ENCODE results near the gene ST3GAL4.
A peak's percentile ranks its signal among the peaks of the same experiment; 100 is the strongest.

Gene ST3GAL4

GRCh38 chr11:126317756-126318573, 37.5 kb upstream of the ST3GAL4 start:
- Histone ChIP-seq H3K4me1 (ENCODE audit: control insufficient read depth in 1 of 2, insufficient read depth in 1 of 2, low read depth in 1 of 2, low read length in 1 of 2) (peaks cover 60 to 68% of the 10 kb centered on the region in 2 experiments), H3K27me3 (no peaks in the 10 kb centered on the region), H3K9me3 (no peaks in the 10 kb centered on the region), H3K4me3 (ENCODE audit: low read depth in 1 of 2, low read length in 1 of 2) (peak overlapping the region; percentile 9 to 23), H3K36me3 (no peaks in the 10 kb centered on the region), H3K27ac (peak overlapping the region; percentile 79)
- TF ChIP-seq CTCF (IDR thresholded peaks at IDR 0.05): no peak

DNA sequence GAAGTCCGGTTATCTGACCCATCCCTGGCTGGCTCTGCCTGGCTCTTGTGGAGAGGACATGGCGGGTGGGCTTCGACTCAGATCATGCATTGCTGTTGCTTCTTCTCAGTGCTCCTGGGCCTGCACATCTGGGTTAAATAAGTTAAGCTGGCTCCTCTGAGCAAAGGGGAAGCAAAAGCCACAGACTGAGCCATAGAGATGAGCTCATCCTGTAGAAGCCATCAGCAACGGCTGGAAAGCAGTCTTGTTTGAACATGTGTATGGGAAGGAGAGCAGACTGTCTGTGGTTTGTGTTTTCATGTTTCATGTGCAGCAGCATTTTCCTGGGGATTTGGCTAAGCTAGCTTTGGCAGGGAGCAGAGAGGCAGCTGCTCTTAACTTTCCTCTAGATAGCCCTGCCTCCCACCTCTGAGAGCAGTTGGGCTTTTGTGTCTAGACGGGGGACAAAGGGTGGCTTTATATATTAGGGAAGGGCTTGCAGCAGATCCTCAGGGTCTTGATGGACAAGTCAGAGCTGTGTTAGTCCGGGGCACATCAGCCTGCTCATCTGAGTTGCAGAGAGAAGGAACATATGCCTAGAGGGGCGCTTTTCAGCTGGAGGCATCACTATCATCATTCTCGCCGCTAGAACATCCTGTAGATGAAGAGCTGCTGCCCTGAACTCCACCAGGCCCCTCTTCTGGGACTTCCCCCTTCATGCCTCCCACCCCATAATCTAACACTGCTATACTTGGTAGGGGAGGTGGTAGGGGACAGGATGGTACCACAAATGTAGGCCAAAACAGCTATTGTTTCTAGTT, 36.7 kb upstream of the ST3GAL4 start:
- Histone ChIP-seq H3K4me3 (ENCODE audit: low read depth in 1 of 2, low read length in 1 of 2) (peak overlapping the region; percentile 9 to 35), H3K4me1 (ENCODE audit: control insufficient read depth in 1 of 2, insufficient read depth in 1 of 2, low read depth in 1 of 2, low read length in 1 of 2) (peaks cover 52 to 59% of the 10 kb centered on the region in 2 experiments), H3K27ac (peak overlapping the region; percentile 79), H3K36me3 (no peaks in the 10 kb centered on the region), H3K27me3 (no peaks in the 10 kb centered on the region), H3K9me3 (no peaks in the 10 kb centered on the region)
- no peak for TF ChIP-seq CTCF (IDR thresholded peaks at IDR 0.05)

- no peak for TF ChIP-seq CTCF (IDR thresholded peaks at IDR 0.05)
- peak overlapping the region; percentile 79 for H3K27ac ChIP-seq
- H3K36me3 ChIP-seq: no peaks in the 10 kb centered on the region
- peaks cover 49 to 54% of the 10 kb centered on the region in 2 experiments for H3K4me1 ChIP-seq (ENCODE audit: control insufficient read depth in 1 of 2, insufficient read depth in 1 of 2, low read depth in 1 of 2, low read length in 1 of 2)
- no peaks in the 10 kb centered on the region for H3K9me3 ChIP-seq
- H3K4me3 ChIP-seq (ENCODE audit: low read depth in 1 of 2, low read length in 1 of 2): peak overlapping the region in 1 of 2 experiments; percentile 35
- H3K27me3 ChIP-seq: no peaks in the 10 kb centered on the region
Observed at GRCh38 chr11:126319374-126319740, 36.1 kb upstream of the ST3GAL4 start.

- peaks cover 18 to 22% of the 10 kb centered on the region in 2 experiments for H3K4me1 ChIP-seq (ENCODE audit: control insufficient read depth in 1 of 2, insufficient read depth in 1 of 2, low read depth in 1 of 2, low read length in 1 of 2)
- no peak overlapping the region for H3K4me3 ChIP-seq (ENCODE audit: low read depth in 1 of 2, low read length in 1 of 2)
- no peak for TF ChIP-seq CTCF (IDR thresholded peaks at IDR 0.05)
Observed at GRCh38 chr11:126322996-126323395, 32.5 kb upstream of the ST3GAL4 start.

GRCh38 chr11:126327281-126328000, 28.0 kb upstream of the ST3GAL4 start:
- no peak overlapping the region for H3K4me3 ChIP-seq (ENCODE audit: low read depth in 1 of 2, low read length in 1 of 2)
- no peaks in the 10 kb centered on the region for H3K27me3 ChIP-seq
- no peaks in the 10 kb centered on the region for H3K9me3 ChIP-seq
- H3K4me1 ChIP-seq (ENCODE audit: control insufficient read depth in 1 of 2, insufficient read depth in 1 of 2, low read depth in 1 of 2, low read length in 1 of 2): no peaks in the 10 kb centered on the region
- peaks cover 14% of the 10 kb centered on the region for H3K36me3 ChIP-seq
- TF ChIP-seq CTCF (IDR thresholded peaks at IDR 0.05): no peak
- no peak overlapping the region for H3K27ac ChIP-seq

More at GRCh38 chr11:126322996-126323395, 32.5 kb upstream of the ST3GAL4 start:
- Histone ChIP-seq H3K27ac (no peak overlapping the region), H3K27me3 (no peaks in the 10 kb centered on the region), H3K9me3 (no peaks in the 10 kb centered on the region), H3K36me3 (no peaks in the 10 kb centered on the region)
